Naive thymus-derived CD4-positive, alpha-beta T cell (primary cell): Measurements from ENCODE around the gene VMO1. TPM values are rescaled to one million over a fixed set of nuclear protein-coding genes. Genes with fewer than 3 reads are reported as not detected.

Experiments used
- ATAC-seq: fragments of 150-1000 bp; cut with Tn5 transposase; 2 replicates; pipeline ENCODE4 v1.10.0; 2021; ENCODE audit warnings: mild to moderate bottlenecking, moderate library complexity
- CTCF ChIA-PET: fragments of 350-600 bp; sonication (Branson Sonifier 250); formaldehyde crosslinking; loops from one replicate; lab custom pipeline; 2021; ENCODE audit warnings: antibody characterized with exemption; lab: Charles Lee
- POLR2A ChIA-PET: fragments of 350-600 bp; sonication (Branson Sonifier 250); formaldehyde crosslinking; loops from one replicate; lab custom pipeline; 2021; ENCODE audit warnings: antibody characterized with exemption, inconsistent platforms; lab: Charles Lee
- DNase-seq, 9 donors: peaks; one replicate each; pipeline versions ENCODE4 v3.0.0 to v3.0.0-alpha.2; 2020 to 2022; ENCODE audit warnings: mixed read lengths in 1 of 9
- H3K27ac ChIP-seq: one replicate; pipeline ENCODE4 v1.7.0; 2013; ENCODE audit warnings: mild to moderate bottlenecking, low read depth, low read length, moderate library complexity
- H3K27me3 ChIP-seq, 2 donors: one replicate each; pipeline ENCODE4 v1.7.0; 2013; ENCODE audit warnings: low read length in 2 of 2, mild to moderate bottlenecking in 2 of 2, moderate library complexity in 2 of 2; ENCODE audit not compliant: control insufficient read depth in 2 of 2, insufficient read depth in 2 of 2
- H3K36me3 ChIP-seq, 3 experiments: 1 replicate in 2 of 3; 2 replicates in 1 of 3; pipeline ENCODE4 v1.7.0; 2013; ENCODE audit warnings: low read length in 3 of 3, mild to moderate bottlenecking in 3 of 3, moderate library complexity in 1 of 3; ENCODE audit not compliant: insufficient read depth in 3 of 3, control insufficient read depth in 2 of 3
- H3K4me1 ChIP-seq, 2 donors: one replicate each; pipeline ENCODE4 v1.7.0; 2013; ENCODE audit warnings: low read length in 2 of 2, mild to moderate bottlenecking in 2 of 2, moderate library complexity in 1 of 2; ENCODE audit not compliant: control insufficient read depth in 2 of 2, insufficient read depth in 2 of 2
- H3K4me3 ChIP-seq: 2 replicates; pipeline ENCODE4 v1.7.0; 2013; ENCODE audit warnings: mild to moderate bottlenecking, low read length
- H3K9me3 ChIP-seq, 3 experiments: 1 replicate in 2 of 3; 2 replicates in 1 of 3; pipeline ENCODE4 v1.7.0; 2013; ENCODE audit warnings: low read length in 3 of 3; ENCODE audit not compliant: control insufficient read depth in 2 of 3
- H3K27ac Mint-ChIP-seq, 9 donors: one replicate each; pipeline ENCODE4 v1.8.0; 2020 to 2022; ENCODE audit warnings: mixed read lengths in 9 of 9, mild to moderate bottlenecking in 8 of 9, moderate library complexity in 5 of 9, inconsistent platforms in 2 of 9
- H3K27me3 Mint-ChIP-seq, 5 donors: one replicate each; pipeline ENCODE4 v1.8.0; 2021 to 2022; ENCODE audit warnings: mixed read lengths in 5 of 5, mild to moderate bottlenecking in 1 of 5
- H3K36me3 Mint-ChIP-seq, 5 donors: one replicate each; pipeline ENCODE4 v1.8.0; 2020 to 2022; ENCODE audit warnings: mixed read lengths in 5 of 5, mild to moderate bottlenecking in 3 of 5, inconsistent platforms in 1 of 5
- H3K4me1 Mint-ChIP-seq, 7 donors: one replicate each; pipeline ENCODE4 v1.8.0; 2020 to 2022; ENCODE audit warnings: mixed read lengths in 7 of 7, mild to moderate bottlenecking in 3 of 7, inconsistent platforms in 1 of 7
- H3K4me3 Mint-ChIP-seq, 10 donors: one replicate each; pipeline ENCODE4 v1.8.0; 2020 to 2022; ENCODE audit warnings: mild to moderate bottlenecking in 10 of 10, mixed read lengths in 10 of 10, moderate library complexity in 6 of 10, inconsistent platforms in 2 of 10
- H3K9me3 Mint-ChIP-seq, 11 donors: one replicate each; pipeline ENCODE4 v1.8.0; 2020 to 2022; ENCODE audit warnings: mixed read lengths in 11 of 11, mild to moderate bottlenecking in 4 of 11, inconsistent platforms in 1 of 11, moderate library complexity in 1 of 11
- intact Hi-C, 2 donors: fragments of 100-400 bp; cut with micrococcal nuclease; formaldehyde crosslinking; loops; one replicate each; pipeline ENCODE4 v1.15.1; 2023
- polyA plus RNA-seq, 2 donors: library from polyadenylated mRNA; unstranded; fragments of 300-500 nt; fragmentation: Illumina TruSeq; gene quantifications; one replicate each; pipeline ENCODE4 v1.2.3, GENCODE V29; 2021
- total RNA-seq, 6 experiments: library from RNA in 5 of 6; stranded (reverse) in 5 of 6; gene quantifications; 1 replicate in 5 of 6; 2 replicates in 1 of 6; pipeline ENCODE4 v1.2.3 and lab custom pipeline; 2021 to 2026

Gene VMO1
- total and polyA plus RNA-seq, 7 experiments from 2014 or later, result 0.66 to 3.0 TPM; not detected in 5

GRCh38 chr17:4766201-4766600 lies 20.0 kb downstream of the VMO1 start:
- H3K9me3 ChIP-seq, result no peaks in the 10 kb centered on the region
- ChIA-PET CTCF (no interaction called here), POLR2A (no interaction called here)
- no peaks in the 10 kb centered on the region for H3K36me3 ChIP-seq
- DNase-seq, result no peak
- peaks cover 0 to 9% (median 3%) of the 10 kb centered on the region in 5 donors for H3K27me3 Mint-ChIP-seq
- no peak overlapping the region for H3K4me3 Mint-ChIP-seq
- H3K27ac ChIP-seq, result no peak overlapping the region
- H3K27ac Mint-ChIP-seq, result no peak overlapping the region
- H3K36me3 Mint-ChIP-seq, result no peaks in the 10 kb centered on the region
- H3K9me3 Mint-ChIP-seq, result no peaks in the 10 kb centered on the region
- H3K4me1 Mint-ChIP-seq, result peaks cover 0 to 7% (median 0%) of the 10 kb centered on the region in 7 donors
- H3K27me3 ChIP-seq, result no peaks in the 10 kb centered on the region
- no peaks in the 10 kb centered on the region for H3K4me1 ChIP-seq
- intact Hi-C loops, result no loop called here
- ATAC-seq, result peak; percentile 72
- H3K4me3 ChIP-seq, result no peak overlapping the region

- no peak overlapping the region for H3K27ac Mint-ChIP-seq
- no peaks in the 10 kb centered on the region for H3K9me3 Mint-ChIP-seq
- DNase-seq (no peak), ATAC-seq (peak; percentile 49)
- Histone ChIP-seq H3K27me3 (no peaks in the 10 kb centered on the region), H3K27ac (no peak overlapping the region), H3K36me3 (no peaks in the 10 kb centered on the region), H3K9me3 (no peaks in the 10 kb centered on the region), H3K4me1 (no peaks in the 10 kb centered on the region), H3K4me3 (no peak overlapping the region)
- CTCF ChIA-PET, result no interaction called here
- POLR2A ChIA-PET, result no interaction called here
- no peaks in the 10 kb centered on the region for H3K36me3 Mint-ChIP-seq
- no peaks in the 10 kb centered on the region for H3K4me1 Mint-ChIP-seq
- H3K4me3 Mint-ChIP-seq, result no peak overlapping the region
- peaks cover 0 to 18% (median 6%) of the 10 kb centered on the region in 5 donors for H3K27me3 Mint-ChIP-seq
- intact Hi-C loops, result no loop called here
Observed at GRCh38 chr17:4764595-4764994, 21.6 kb downstream of the VMO1 start.

- Mint-ChIP-seq H3K4me1 (no peaks in the 10 kb centered on the region), H3K36me3 (no peaks in the 10 kb centered on the region), H3K27me3 (peaks cover 6 to 37% (median 7%) of the 10 kb centered on the region in 5 donors), H3K27ac (no peak overlapping the region), H3K4me3 (no peak overlapping the region), H3K9me3 (no peaks in the 10 kb centered on the region)
- no peaks in the 10 kb centered on the region for H3K27me3 ChIP-seq
- intact Hi-C loops, result no loop called here
- H3K4me3 ChIP-seq, result no peak overlapping the region
- no peaks in the 10 kb centered on the region for H3K4me1 ChIP-seq
- ChIA-PET POLR2A (no interaction called here), CTCF (no interaction called here)
- no peak overlapping the region for H3K27ac ChIP-seq
- no peak for DNase-seq
- ATAC-seq, result peak; percentile 67
- no peaks in the 10 kb centered on the region for H3K9me3 ChIP-seq
- no peaks in the 10 kb centered on the region for H3K36me3 ChIP-seq
Observed at GRCh38 chr17:4759776-4760236, 26.4 kb downstream of the VMO1 start.

- H3K4me1 ChIP-seq, result peaks cover 0 to 3% of the 10 kb centered on the region in 2 donors
- no peaks in the 10 kb centered on the region for H3K27me3 ChIP-seq
- Mint-ChIP-seq H3K4me3 (no peak overlapping the region), H3K27ac (no peak overlapping the region), H3K4me1 (peaks cover 3 to 6% (median 5%) of the 10 kb centered on the region in 7 donors), H3K36me3 (no peaks in the 10 kb centered on the region), H3K9me3 (peaks cover 0 to 1% (median 0%) of the 10 kb centered on the region in 11 donors), H3K27me3 (peaks cover 8 to 58% (median 15%) of the 10 kb centered on the region in 5 donors)
- H3K36me3 ChIP-seq, result no peaks in the 10 kb centered on the region
- DNase-seq (no peak), ATAC-seq (no peak)
- no peaks in the 10 kb centered on the region for H3K9me3 ChIP-seq
- H3K4me3 ChIP-seq, result no peak overlapping the region
- ChIA-PET POLR2A (no interaction called here), CTCF (no interaction called here)
- no peak overlapping the region for H3K27ac ChIP-seq
- intact Hi-C loops, result no loop called here
Observed at GRCh38 chr17:4753392-4753791, 32.8 kb downstream of the VMO1 start.

GRCh38 chr17:4751932-4752331 lies 34.2 kb downstream of the VMO1 start:
- Histone ChIP-seq H3K4me3 (no peak overlapping the region), H3K9me3 (no peaks in the 10 kb centered on the region), H3K27me3 (no peaks in the 10 kb centered on the region), H3K36me3 (no peaks in the 10 kb centered on the region), H3K4me1 (peaks cover 5 to 7% of the 10 kb centered on the region in 2 donors), H3K27ac (no peak overlapping the region)
- no peak for ATAC-seq
- H3K4me1 Mint-ChIP-seq, result peaks cover 13 to 16% (median 14%) of the 10 kb centered on the region in 7 donors
- ChIA-PET CTCF (no interaction called here), POLR2A (no interaction called here)
- intact Hi-C loops, result no loop called here
- DNase-seq, result no peak
- H3K4me3 Mint-ChIP-seq, result no peak overlapping the region
- peaks cover 8 to 52% (median 15%) of the 10 kb centered on the region in 5 donors for H3K27me3 Mint-ChIP-seq
- no peaks in the 10 kb centered on the region for H3K36me3 Mint-ChIP-seq
- peaks cover 0 to 1% (median 0%) of the 10 kb centered on the region in 11 donors for H3K9me3 Mint-ChIP-seq
- H3K27ac Mint-ChIP-seq, result no peak overlapping the region

GRCh38 chr17:4750606-4751005 lies 35.6 kb downstream of the VMO1 start:
- no peaks in the 10 kb centered on the region for H3K27me3 ChIP-seq
- H3K27ac Mint-ChIP-seq, result no peak overlapping the region

GRCh38 chr17:4748686-4749085 lies 37.5 kb downstream of the VMO1 start:
- peak overlapping the region in 7 of 10 donors; percentile 37 to 76 (median 72) for H3K4me3 Mint-ChIP-seq

More at GRCh38 chr17:4750606-4751005, 35.6 kb downstream of the VMO1 start:
- ChIA-PET CTCF (no interaction called here), POLR2A (interaction anchor here (0.7 kb wide), 1 partner anchor 113 kb away, joined by 3 read pairs; no protein-coding TSS in a partner anchor)
- Histone ChIP-seq H3K27ac (no peak overlapping the region), H3K4me1 (peaks cover 5 to 7% of the 10 kb centered on the region in 2 donors), H3K4me3 (no peak overlapping the region), H3K36me3 (no peaks in the 10 kb centered on the region), H3K9me3 (no peaks in the 10 kb centered on the region)
- DNase-seq (no peak), ATAC-seq (no peak)
- Mint-ChIP-seq H3K4me1 (peaks cover 13 to 26% (median 17%) of the 10 kb centered on the region in 7 donors), H3K4me3 (no peak overlapping the region), H3K36me3 (no peaks in the 10 kb centered on the region), H3K9me3 (peaks cover 0 to 1% (median 0%) of the 10 kb centered on the region in 11 donors), H3K27me3 (peaks cover 8 to 52% (median 15%) of the 10 kb centered on the region in 5 donors)
- intact Hi-C loops, result no loop called here

More at GRCh38 chr17:4748686-4749085, 37.5 kb downstream of the VMO1 start:
- Histone ChIP-seq H3K36me3 (no peaks in the 10 kb centered on the region), H3K27me3 (no peaks in the 10 kb centered on the region), H3K4me1 (peaks cover 5 to 7% of the 10 kb centered on the region in 2 donors), H3K27ac (no peak overlapping the region), H3K4me3 (no peak overlapping the region), H3K9me3 (no peaks in the 10 kb centered on the region)
- Mint-ChIP-seq H3K36me3 (no peaks in the 10 kb centered on the region), H3K9me3 (peaks cover 0 to 1% (median 0%) of the 10 kb centered on the region in 11 donors), H3K4me1 (peaks cover 13 to 26% (median 21%) of the 10 kb centered on the region in 7 donors), H3K27me3 (peaks cover 0 to 45% (median 2%) of the 10 kb centered on the region in 5 donors), H3K27ac (peak overlapping the region in 4 of 9 donors; percentile 35 to 73 (median 62))
- ATAC-seq (no peak), DNase-seq (no peak)
- intact Hi-C loops, result loop anchor here (1.0 to 5.0 kb wide), 2 partner anchors 9 to 36 kb away; partner anchors contain the start of genes ARRB2 (in 2 of the 2), CXCL16 (in 1 of the 2) and ZMYND15 (in 1 of the 2)
- ChIA-PET CTCF (no interaction called here), POLR2A (interaction anchor here (0.5 to 0.9 kb wide), 2 partner anchors 17 to 47 kb away, joined by 3 to 4 read pairs; partner anchors contain the start of gene PSMB6)
